K562 (cell line): ENCODE data around the gene MAP3K14. TPM values are rescaled to one million over a fixed set of nuclear protein-coding genes. Genes with fewer than 3 reads are reported as not detected.

Experiments
- CTBP1 ChIP-seq: fragments of 450-650 bp; IDR thresholded peaks from 2 replicates; pipeline ENCODE4 v1.6.1; 2016; ENCODE audit warnings: borderline replicate concordance
- E2F8 ChIP-seq: fragments of 450-650 bp; IDR thresholded peaks from 2 replicates; pipeline ENCODE4 v1.7.1; 2018; ENCODE audit warnings: mild to moderate bottlenecking, low read depth; ENCODE audit not compliant: partially characterized antibody
- FOXP4 ChIP-seq: sonication (generic); formaldehyde crosslinking; IDR thresholded peaks from 2 replicates; pipeline ENCODE4 v1.8.0; 2022; ENCODE audit warnings: mild to moderate bottlenecking, missing genetic modification reagents, borderline replicate concordance
- MGA ChIP-seq: fragments of 450-650 bp; IDR thresholded peaks from 2 replicates; pipeline ENCODE4 v1.6.1; 2016; ENCODE audit warnings: mild to moderate bottlenecking, moderate library complexity
- POLR2AphosphoS2 ChIP-seq: IDR thresholded peaks from 2 replicates; pipeline ENCODE4 v1.6.1; 2012; ENCODE audit warnings: low read length, improper control_type of control experiment
- ZKSCAN1 ChIP-seq: fragments of 150-350 bp; IDR thresholded peaks from 2 replicates; pipeline ENCODE4 v1.6.1; 2016; ENCODE audit warnings: low read depth, low read length
- ZNF274 ChIP-seq: IDR thresholded peaks from 2 replicates; pipeline ENCODE4 v1.6.1; 2011; ENCODE audit warnings: low read depth, mild to moderate bottlenecking, low read length, moderate library complexity, borderline replicate concordance
- ZNF431 ChIP-seq: sonication (generic); formaldehyde crosslinking; IDR thresholded peaks from 2 replicates; pipeline ENCODE4 v1.8.0; 2022; ENCODE audit warnings: mild to moderate bottlenecking, missing genetic modification reagents
- ZNF717 ChIP-seq: fragments of 250-450 bp; sonication (Bioruptor Pico); IDR thresholded peaks from 2 replicates; pipeline ENCODE4 v1.5.0; 2021
- polyA plus RNA-seq, 8 experiments: library from polyadenylated mRNA; depleted of rRNA in 4 of 8; stranded (reverse) in 5 of 8; unstranded in 3 of 8; fragments of >200 nt; fragmentation: Nextera tagmentation in 2 of 8; fragmentation: Illumina TruSeq in 1 of 8; extraction: Ambion mirVana in 2 of 8; extraction: Trizol in 1 of 8; gene quantifications; 2 replicates each; pipeline versions ENCODE4 v1.2.1 to v1.2.3, GENCODE V29; 2011 to 2014; ENCODE audit warnings: inconsistent platforms in 1 of 8, missing spikeins in 1 of 8
- total RNA-seq, 7 experiments: library from RNA; depleted of rRNA in 6 of 7; stranded (reverse); fragments of >200 nt in 6 of 7; fragmentation: Illumina TruSeq in 2 of 7; extraction: Trizol in 2 of 7; gene quantifications; 2 replicates each; pipeline versions ENCODE4 v1.2.1 to v1.2.3, GENCODE V29; 2011 to 2021; ENCODE audit warnings: low replicate concordance in 1 of 7

Gene MAP3K14
- total and polyA plus RNA-seq, 9 of the 15 experiments (the other 6 are each of a cell fraction or from before 2014, with no cell fraction given) = 0.45 to 8.7 (median 3.2) TPM

- TF ChIP-seq ZKSCAN1 (no peak), POLR2AphosphoS2 (peak; percentile 79; the same call in 1 of the 2 replicates), ZNF717 (CRISPR knock-in tag) (no peak), E2F8 (peak; percentile 65), FOXP4 (CRISPR knock-in tag) (no peak), ZNF274 (no peak), ZNF431 (CRISPR knock-in tag) (no peak), CTBP1 (peak; percentile 22; the same call in 1 of the 2 replicates), MGA (peak; percentile 41)
Measured at GRCh38 chr17:45247429-45248131, 69.2 kb downstream of the MAP3K14 start (continued).
